ENCODE results near the gene HCAR3. TPM values are rescaled to one million over a fixed set of nuclear protein-coding genes. Genes with fewer than 3 reads are reported as not detected.

Gene HCAR3
- total and polyA plus RNA-seq, 2 of the 8 experiments (the other 6 are each of a cell fraction or from before 2014, with no cell fraction given): not detected

DNA sequence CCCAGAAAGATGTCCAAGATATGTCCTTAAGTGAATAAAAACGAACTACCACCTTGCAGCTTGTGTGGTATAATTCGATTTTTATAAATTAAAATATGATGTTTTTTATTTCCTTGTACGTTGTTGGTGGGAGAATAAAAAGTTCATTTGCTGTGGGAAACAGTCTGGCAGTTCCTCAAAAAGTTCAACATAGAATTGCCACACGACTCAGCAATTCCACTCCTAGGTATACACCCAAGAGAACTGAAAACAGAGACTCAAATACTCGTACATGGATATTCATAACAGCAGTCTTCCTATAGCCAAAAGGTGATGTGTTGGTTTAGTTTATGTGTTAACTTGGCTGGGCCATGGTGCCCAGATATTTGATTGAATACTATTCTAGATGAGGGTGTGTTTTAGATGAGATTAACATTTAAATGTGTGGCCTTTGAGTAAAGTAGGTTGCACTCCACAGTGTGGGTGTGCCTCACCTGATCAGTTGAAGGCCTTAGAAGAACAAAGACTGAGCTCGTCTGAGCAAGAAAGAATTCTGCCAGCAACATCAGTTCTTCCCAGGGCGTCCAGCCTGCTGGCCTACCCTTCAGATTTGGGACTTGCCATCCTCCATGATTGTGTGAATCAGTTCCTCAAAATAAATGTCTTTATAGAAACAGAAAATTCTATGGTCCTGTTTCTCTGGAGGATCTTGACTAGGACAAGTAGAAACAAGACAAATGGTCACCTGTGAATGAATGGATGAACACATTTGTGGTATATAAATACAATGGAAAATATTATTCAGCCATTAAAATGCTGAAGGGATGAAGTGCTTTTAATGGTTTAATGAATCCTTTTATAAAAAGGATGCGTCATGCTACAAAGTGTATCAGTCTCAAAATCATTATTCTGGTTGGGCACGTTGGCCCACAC is 30.9 kb upstream of the HCAR3 start (continued):
- TF ChIP-seq TCF12 (IDR thresholded peaks at IDR 0.05; ENCODE audit: low read depth, low read length) (no peak), SUZ12 (IDR thresholded peaks at IDR 0.05; ENCODE audit: low read length) (no peak), ZNF274 (IDR thresholded peaks at IDR 0.05; ENCODE audit: borderline replicate concordance, extremely low read depth, low read length) (no peak), CHD2 (IDR thresholded peaks at IDR 0.05; ENCODE audit: low read length) (no peak), SAP30 (IDR thresholded peaks at IDR 0.05; ENCODE audit: insufficient read depth, insufficient replicate concordance, low read length) (no peak), HDAC2 (IDR thresholded peaks at IDR 0.05; ENCODE audit: borderline replicate concordance in 1 of 2, low read depth in 2 of 2, low read length in 2 of 2) (no peak), SP1 (IDR thresholded peaks at IDR 0.05; ENCODE audit: low read depth, low read length) (no peak), ASH2L (IDR thresholded peaks at IDR 0.05; ENCODE audit: low read length) (no peak), TAF7 (optimal IDR thresholded peaks at IDR 0.05; ENCODE audit: borderline replicate concordance, low read depth, low read length) (no peak), SIRT6 (IDR thresholded peaks at IDR 0.05; ENCODE audit: low read length) (no peak), TEAD4 (IDR thresholded peaks at IDR 0.05; ENCODE audit: low read depth, low read length) (no peak)

All from H1 (cell line).